ENCODE measurements around the gene ASMT.
"Not testable (repeated sequence)": the region's sequence is repeated elsewhere in the genome, so short reads cannot be mapped to it uniquely, and the experiment has no call there.

ASMT gene

GRCh38 chrX:1614927-1615326, at the start of gene ASMT:
ASMT (plus strand) TSS chrX:1615059; CDS start chrX:1615200, 141 bp downstream.
- no peak for TF ChIP-seq CTCF (conservative IDR thresholded peaks at IDR 0.05)
- no peak within 1 kb of the TSS for H3K27ac ChIP-seq

GRCh38 chrX:1574181-1574580, 40.7 kb upstream of the ASMT start:
- not testable (repeated sequence) for H3K27ac ChIP-seq

- H3K27ac ChIP-seq, result no peak overlapping the region
- no peak for TF ChIP-seq CTCF (conservative IDR thresholded peaks at IDR 0.05)
These were observed 38.5 kb upstream of the ASMT start for GRCh38 chrX:1576201-1576992.

- no peak for TF ChIP-seq CTCF (conservative IDR thresholded peaks at IDR 0.05)
- no peak overlapping the region for H3K27ac ChIP-seq
These were observed 37.0 kb upstream of the ASMT start for GRCh38 chrX:1577845-1578244.

- no peak overlapping the region for H3K27ac ChIP-seq
- no peak for TF ChIP-seq CTCF (conservative IDR thresholded peaks at IDR 0.05)
These were observed 36.2 kb upstream of the ASMT start for GRCh38 chrX:1578511-1579173.

- H3K27ac ChIP-seq, result no peak overlapping the region
- TF ChIP-seq CTCF (conservative IDR thresholded peaks at IDR 0.05), result peak; percentile 82
These were observed 33.7 kb upstream of the ASMT start for GRCh38 chrX:1581132-1581531.

- TF ChIP-seq CTCF (conservative IDR thresholded peaks at IDR 0.05), result no peak
These were observed 32.0 kb upstream of the ASMT start for GRCh38 chrX:1582686-1583437.

More at GRCh38 chrX:1582686-1583437, 32.0 kb upstream of the ASMT start:
- no peak overlapping the region for H3K27ac ChIP-seq

All from VCaP (cell line).